HCT116 (cell line): Measurements from ENCODE around the gene PTBP1.

ENCODE experiments used
- CEBPB ChIP-seq: IDR thresholded peaks from 2 replicates; pipeline ENCODE4 v1.6.1; 2012; ENCODE audit warnings: low read depth
- CTCF ChIP-seq, 3 experiments: fragments of 200-600 bp in 1 of 3; sonication (generic) in 1 of 3; IDR thresholded peaks in 2 of 3; conservative IDR thresholded peaks in 1 of 3; 2 replicates each; pipeline ENCODE4 v1.5.1; 2012 to 2017; ENCODE audit warnings: low read depth in 2 of 3, low read length in 2 of 3, antibody characterized with exemption in 1 of 3, borderline replicate concordance in 1 of 3, control low read depth in 1 of 3, mild to moderate bottlenecking in 1 of 3, mixed read lengths in 1 of 3, mixed run types in 1 of 3, moderate library complexity in 1 of 3; ENCODE audit not compliant: insufficient read depth in 1 of 3
- EGR1 ChIP-seq: IDR thresholded peaks from 2 replicates; pipeline ENCODE4 v1.6.1; 2012; ENCODE audit warnings: low read depth
- ELF1 ChIP-seq: IDR thresholded peaks from 2 replicates; pipeline ENCODE4 v1.6.1; 2012; ENCODE audit warnings: low read depth, borderline replicate concordance
- EZH2 ChIP-seq: fragments of 200-600 bp; sonication (generic); IDR thresholded peaks from 2 replicates; pipeline ENCODE4 v1.6.1; 2017; ENCODE audit warnings: antibody characterized with exemption, mixed run types
- EZH2phosphoT487 ChIP-seq: fragments of 200-600 bp; IDR thresholded peaks from 2 replicates; pipeline ENCODE4 v1.6.1; 2018; ENCODE audit warnings: antibody characterized with exemption, borderline replicate concordance
- POLR2A ChIP-seq: IDR thresholded peaks from 2 replicates; pipeline ENCODE4 v1.7.0; 2011; ENCODE audit warnings: borderline replicate concordance; ENCODE audit not compliant: insufficient read depth, insufficient read length; ENCODE audit errors: extremely low read depth
- POLR2AphosphoS5 ChIP-seq: IDR thresholded peaks from 2 replicates; pipeline ENCODE4 v1.6.1; 2011; ENCODE audit warnings: mild to moderate bottlenecking, low read depth, low read length, moderate library complexity
- SIN3A ChIP-seq: IDR thresholded peaks from 2 replicates; pipeline ENCODE4 v1.6.1; 2012; ENCODE audit warnings: low read depth
- SP1 ChIP-seq: IDR thresholded peaks from 2 replicates; pipeline ENCODE4 v1.6.1; 2012; ENCODE audit warnings: low read depth
- SRF ChIP-seq: IDR thresholded peaks from 2 replicates; pipeline ENCODE4 v1.6.1; 2012; ENCODE audit warnings: low read depth
- ZBTB33 ChIP-seq: IDR thresholded peaks from 2 replicates; pipeline ENCODE4 v1.6.1; 2011; ENCODE audit warnings: mild to moderate bottlenecking, low read length, moderate library complexity; ENCODE audit not compliant: insufficient replicate concordance; ENCODE audit errors: extremely low read depth
- TF ChIP-seq, protein P1 (sequence below): IDR thresholded peaks from 2 replicates; pipeline ENCODE4 v1.6.1; 2012

GRCh38 chr19:763181-763580 is 34.1 kb upstream of the PTBP1 start:
- TF ChIP-seq EZH2 (no peak), POLR2A (no peak), CTCF (IDR thresholded peaks at IDR 0.05 in 2 of 3, conservative IDR thresholded peaks at IDR 0.05 in 1 of 3; ENCODE audit: borderline replicate concordance in 1 of 3, insufficient read depth in 1 of 3, low read depth in 2 of 3, low read length in 2 of 3) (no peak), ZBTB33 (no peak), SP1 (no peak), CEBPB (no peak), ELF1 (no peak), POLR2AphosphoS5 (no peak), SRF (no peak), SIN3A (no peak), EZH2phosphoT487 (no peak), EGR1 (no peak)
- TF ChIP-seq, protein P1, sequence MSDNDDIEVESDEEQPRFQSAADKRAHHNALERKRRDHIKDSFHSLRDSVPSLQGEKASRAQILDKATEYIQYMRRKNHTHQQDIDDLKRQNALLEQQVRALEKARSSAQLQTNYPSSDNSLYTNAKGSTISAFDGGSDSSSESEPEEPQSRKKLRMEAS: no peak
